UCSD-AML1 (cell line): ENCODE measurements around the gene TMEM253.
A peak's percentile ranks its signal among the peaks of the same experiment; 100 is the strongest.

Source experiments
- DNase-seq: peaks from one replicate; lab custom pipeline; 2025; ENCODE audit not compliant: unreplicated experiment; lab: John Stamatoyannopoulos, UW

The TMEM253 gene

DNA sequence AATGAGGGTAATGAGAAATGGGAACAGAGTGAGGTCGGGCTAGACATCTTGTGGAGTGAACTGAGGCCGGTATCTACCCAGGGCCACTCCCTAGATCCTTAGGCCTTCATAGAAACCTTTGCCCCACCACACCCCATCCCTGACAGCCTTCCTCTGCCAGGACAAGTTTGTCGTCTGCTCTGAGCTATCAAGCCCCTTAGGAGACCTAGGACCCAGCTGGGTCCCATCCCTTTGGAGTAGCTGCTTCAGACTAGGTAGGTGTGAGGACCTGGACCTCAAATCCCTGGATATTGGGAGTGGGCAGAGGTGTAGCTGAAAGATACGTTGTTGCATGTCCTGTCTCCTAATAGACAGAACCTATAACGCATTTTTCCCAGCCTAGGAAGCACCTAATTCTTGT lies at the start of gene TMEM253:
TMEM253 (plus strand) TSS at position 136 of the 400 bp plus-strand sequence. CDS start 278 bp downstream, outside the sequence.
- DNase-seq = no peak

DNA sequence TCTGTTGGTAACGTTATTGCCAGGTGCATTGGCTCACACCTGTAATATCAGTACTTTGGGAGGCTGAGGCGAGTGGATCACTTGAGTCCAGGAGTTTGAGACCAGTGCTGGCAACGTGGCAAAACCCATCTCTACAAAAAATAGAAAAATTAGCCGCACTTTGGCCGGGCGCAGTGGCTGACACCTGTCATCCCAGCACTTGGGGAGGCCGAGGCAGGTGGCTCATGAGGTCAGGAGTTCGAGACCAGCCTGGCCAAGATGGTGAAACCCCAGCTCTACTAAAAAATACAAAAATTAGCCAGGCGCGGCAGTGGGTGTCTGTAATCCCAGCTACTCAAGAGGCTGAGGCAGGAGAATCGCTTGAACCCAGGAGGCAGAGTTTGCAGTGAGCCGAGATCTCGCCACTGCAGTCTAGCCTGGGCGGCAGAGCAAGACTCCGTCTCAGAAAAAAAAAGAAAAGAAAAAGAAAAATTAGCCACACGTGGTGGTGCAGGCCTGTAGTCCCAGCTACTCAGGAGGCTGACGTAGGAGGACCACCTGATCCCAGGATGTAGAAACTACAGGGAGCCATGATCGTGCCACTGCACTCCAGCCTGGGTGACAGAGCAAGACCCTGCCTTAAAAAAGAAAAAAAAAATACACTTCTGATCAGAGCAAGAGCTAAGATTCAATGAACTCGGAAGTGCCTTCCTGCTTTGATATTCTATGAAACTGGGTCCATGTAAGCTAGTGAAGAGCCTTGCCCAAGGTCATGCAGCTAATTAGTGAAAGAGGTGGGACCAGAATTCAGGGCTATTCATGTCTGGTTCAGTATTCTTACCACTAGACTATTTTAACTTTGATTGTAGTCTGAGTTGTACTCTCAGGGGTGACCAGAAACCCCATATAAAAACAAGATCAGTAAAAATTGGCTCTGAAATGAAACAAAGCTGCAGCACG lies 47.4 kb upstream of the TMEM253 start:
- no peak for DNase-seq

DNA sequence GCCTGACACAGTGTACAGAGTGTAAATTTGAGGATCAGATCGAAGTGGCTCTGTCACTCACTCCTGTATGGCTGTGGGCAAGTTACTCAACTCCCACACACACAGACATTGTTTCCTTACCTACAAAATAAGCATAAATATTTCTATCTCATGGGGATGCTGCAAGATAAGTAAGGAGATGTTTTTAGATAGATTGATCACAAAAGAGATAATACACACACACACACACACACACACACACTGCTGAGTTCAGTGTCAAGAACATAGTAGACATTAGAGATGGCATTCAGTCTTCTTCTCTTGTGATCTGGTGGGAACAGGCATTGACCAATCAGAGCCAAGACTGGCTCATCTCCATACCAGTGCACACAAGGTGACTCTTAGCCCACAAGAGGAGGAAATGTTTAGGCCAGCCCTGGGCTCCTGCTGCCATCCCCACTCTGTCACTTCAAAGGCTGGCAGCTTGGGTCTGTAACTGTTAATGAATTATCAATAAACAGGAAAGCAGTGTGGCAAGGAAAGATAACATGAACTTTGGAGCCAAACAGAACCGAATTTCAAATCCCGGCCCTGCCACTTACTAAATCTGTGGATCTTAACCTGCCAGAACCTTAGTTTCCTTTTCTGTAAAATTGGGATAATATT lies 46.6 kb upstream of the TMEM253 start:
- no peak for DNase-seq

DNA sequence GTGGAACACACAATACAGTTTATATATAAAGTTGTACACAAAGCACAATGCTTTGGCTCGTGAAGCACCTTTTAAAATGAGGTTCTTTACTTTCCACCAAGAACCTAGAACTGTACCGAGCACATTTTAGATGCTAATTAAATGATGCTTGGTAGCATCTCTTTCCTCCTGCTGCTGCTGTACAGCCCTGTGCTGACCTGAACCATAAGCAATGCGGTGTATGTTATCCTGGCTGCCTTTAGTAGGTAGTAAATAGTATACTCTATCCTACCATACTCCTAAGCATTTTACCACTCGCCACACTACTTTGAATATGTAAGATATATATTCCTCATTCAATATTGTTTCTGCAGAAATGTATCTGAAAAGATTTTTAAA lies 46.1 kb upstream of the TMEM253 start:
- DNase-seq = no peak

DNA sequence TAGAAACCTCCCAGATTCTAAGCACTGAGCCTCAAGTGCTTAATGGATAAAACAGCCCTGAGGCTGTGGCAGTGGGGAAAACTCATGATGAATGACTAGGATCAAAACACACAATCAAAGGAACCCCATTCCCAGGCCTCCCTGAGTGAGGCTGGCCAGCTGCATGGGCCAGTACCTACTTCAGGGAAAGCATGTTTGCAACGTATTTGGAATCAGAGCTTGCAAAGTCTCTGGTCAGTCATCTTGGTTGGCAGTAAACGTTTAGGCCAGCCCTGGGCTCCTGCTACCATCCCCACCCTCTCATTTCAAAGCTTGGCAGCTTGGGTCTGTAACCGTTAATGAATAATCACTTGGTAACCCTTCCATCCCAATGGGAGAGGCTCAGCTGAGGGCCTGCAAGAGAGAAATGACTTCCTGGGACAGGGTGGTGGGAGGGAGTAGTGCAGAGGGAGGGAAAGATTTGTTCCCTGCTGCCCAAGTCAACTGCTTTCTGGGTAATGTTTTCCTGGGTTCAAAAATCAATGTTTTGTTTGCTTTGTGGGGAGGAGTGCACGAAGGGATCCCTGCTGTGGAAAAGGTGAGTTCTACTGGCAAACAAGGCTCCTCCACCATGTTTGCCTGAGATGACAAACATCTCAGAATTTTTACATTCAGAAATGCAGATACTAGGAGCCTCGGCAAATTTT lies 45.3 kb upstream of the TMEM253 start:
- DNase-seq = no peak

DNA sequence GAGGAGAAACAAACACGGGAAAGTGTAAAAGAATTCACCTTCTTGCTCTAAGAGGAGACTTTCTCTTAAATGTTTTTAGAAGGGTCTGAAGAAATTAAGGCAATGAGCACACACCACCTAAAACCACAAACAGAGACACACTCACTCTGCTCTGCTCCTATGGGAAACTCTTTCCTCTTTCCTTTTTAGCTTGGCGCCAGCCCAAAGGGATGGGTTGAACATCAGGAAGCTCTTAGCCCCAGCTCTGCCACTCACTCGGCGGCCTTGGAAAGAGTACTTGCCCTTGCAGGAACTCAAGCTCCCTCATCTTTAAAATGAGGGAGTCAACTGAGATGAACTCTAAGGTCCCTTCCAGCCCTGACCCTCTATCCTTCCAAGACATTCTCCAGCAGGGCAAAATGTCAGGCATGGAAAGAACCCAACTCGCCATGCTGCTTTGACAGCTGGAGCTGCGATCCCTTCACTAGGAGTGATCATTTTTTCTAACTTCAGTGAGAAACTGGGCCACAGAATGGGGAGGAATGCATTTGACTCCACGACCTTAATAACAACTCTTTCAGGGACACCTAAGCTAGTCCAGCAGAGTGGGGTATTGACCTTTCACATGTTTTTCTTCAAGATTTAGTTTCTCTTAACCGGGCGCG lies 44.2 kb upstream of the TMEM253 start:
- DNase-seq = peak; percentile 17

DNA sequence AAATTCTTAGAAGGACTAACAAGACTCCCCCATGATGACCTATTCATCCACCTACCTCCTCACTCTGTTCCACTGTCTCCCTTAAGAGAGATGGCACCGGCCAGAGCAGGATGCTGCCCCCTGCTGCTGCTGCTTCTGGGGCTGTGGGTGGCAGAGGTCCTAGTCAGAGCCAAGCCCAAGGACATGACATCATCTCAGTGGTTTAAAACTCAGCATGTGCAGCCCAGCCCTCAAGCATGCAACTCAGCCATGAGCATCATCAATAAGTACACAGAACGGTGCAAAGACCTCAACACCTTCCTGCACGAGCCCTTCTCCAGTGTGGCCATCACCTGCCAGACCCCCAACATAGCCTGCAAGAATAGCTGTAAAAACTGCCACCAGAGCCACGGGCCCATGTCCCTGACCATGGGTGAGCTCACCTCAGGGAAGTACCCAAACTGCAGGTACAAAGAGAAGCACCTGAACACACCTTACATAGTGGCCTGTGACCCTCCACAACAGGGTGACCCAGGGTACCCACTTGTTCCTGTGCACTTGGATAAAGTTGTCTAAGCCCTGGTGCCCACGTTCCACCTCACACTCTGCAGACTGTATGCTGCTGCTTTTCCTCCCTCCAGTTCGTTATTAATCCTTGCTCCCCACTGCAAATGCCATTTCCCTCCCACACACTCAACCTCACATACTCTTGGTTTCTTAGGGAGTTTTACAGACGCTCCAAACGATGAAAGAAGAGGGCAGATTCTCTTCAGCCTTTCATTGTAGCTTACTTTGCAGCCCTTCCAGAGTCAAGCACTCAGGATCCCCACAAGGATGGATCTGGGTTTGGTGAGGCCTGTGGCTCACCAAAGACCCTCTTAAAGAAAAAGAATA lies 42.8 kb upstream of the TMEM253 start, which contains the start of gene RNASE8:
RNASE8 (plus strand) TSS at position 20 of the 873 bp plus-strand sequence; CDS start at position 91, 71 bp downstream.
- peak; percentile 39 for DNase-seq

DNA sequence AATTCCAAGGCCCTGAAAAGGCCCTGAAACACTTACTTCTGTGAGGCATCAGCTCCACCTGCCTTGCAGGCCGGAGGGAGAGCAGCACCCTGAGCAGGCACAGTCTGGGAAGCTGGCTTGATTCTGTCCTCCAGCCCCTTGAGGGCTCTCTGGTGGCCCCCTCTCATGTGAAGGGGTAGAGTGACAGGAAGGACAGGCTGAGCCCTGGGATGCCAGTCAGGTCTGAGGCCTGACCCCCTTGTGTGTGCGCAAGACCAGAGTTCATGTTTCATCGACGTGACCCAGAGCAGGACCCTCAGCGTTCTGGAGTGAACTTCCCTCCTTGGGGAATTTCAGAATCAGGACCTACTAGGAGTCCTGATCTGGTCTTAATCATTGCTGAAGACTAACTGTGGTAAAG lies 42.0 kb upstream of the TMEM253 start:
- DNase-seq = no peak

DNA sequence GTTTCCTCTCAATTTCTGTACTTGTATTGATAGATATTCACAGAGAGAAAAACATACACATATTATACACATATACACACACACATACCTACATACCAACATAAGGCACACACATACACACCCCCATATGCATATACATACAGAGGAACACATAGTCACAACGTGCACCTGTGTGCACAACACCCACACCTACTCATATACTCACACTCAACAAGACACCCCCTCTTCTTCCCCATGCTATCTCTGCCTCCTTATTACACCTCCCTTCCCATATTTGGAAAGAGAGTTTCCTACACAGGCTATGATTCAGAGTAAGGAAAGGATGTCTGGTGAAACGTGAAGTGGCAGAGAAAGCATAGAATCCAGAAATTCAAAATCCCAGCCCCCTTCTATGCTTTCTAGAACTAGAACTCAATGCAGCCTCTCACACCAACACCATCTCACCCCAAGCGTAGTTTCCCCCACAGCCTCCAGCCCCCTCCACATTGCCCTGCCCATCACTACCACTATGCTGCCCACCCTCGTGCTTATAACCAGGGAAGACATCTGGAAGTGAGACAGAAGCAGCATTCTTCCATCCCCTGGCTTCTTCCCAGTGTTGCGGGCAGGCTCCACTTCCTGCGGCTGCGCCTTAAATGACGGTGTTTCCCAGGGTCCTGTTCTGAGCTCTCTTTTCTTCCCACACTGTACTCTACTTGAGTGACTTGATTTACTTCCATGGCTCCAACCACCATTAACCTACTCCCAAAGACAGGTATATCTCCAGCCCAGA lies 40.8 kb upstream of the TMEM253 start:
- DNase-seq = no peak

DNA sequence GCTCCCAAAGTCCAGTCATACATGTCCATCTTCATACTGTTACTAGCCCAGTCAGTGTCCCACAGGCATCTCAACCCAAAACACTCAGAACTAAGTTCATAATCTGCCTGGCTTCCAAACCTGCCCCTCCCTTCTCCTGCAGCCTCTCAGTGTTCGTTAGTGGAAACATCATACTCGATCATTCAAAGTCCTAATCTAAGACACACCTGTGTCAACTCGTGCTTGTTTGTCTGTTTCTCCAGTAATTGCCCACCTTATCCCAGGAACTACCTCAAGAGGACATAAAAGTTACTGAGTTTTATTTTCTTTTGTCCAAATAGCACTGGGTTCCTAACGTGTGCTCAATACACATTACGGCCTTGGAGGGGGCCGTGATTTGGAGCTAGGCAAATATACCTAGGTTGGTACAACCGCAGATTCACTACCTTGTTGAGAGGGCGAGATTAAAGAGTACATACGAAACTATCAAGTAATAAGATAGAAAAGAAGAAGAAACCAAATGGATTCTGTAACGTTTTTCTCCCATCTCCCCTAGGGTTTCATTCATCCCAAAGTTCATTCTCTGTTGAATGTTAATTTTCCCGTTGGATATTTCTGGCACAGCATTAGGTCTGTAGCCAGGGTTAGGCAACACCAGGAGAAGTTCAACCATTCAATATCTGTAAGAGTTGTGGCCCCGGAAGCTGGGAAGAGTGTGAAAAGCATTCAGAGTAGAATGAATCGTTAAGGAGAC lies 40.1 kb upstream of the TMEM253 start:
- DNase-seq = no peak

DNA sequence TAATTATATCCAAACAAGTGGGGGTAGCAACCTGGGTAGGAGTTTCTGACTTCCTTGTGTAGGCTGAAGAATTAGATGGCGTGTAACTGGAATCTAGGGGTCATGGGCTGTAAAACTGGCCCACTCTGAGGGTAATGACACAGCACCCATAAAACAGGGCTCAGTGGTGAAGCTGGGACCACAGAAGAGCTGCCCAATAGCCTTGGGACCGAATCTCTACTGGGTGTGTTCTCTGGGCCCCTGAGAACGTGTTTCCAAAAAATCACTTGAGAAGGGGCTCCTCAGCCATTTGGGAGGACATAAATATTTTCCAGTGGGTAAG lies 39.6 kb upstream of the TMEM253 start:
- no peak for DNase-seq

DNA sequence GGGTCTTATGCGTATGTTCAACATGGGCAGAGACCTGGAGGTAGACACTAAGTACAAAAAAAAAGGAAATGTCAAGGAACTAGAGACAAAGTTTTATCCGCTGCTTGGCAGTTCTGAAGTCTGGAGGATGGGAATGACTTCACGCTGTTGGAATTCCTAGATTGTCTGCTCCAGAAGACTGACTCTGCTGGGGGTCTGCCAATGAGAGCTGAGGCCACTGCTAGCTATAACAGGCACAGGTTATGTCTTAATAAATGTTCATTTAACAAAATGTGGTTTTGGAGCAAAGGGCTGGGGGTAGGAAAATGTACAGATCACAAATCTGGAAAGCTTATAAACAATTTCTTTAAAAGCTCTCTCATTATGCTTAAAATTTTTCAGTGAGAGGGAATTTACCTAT lies 37.4 kb upstream of the TMEM253 start:
- DNase-seq = no peak

DNA sequence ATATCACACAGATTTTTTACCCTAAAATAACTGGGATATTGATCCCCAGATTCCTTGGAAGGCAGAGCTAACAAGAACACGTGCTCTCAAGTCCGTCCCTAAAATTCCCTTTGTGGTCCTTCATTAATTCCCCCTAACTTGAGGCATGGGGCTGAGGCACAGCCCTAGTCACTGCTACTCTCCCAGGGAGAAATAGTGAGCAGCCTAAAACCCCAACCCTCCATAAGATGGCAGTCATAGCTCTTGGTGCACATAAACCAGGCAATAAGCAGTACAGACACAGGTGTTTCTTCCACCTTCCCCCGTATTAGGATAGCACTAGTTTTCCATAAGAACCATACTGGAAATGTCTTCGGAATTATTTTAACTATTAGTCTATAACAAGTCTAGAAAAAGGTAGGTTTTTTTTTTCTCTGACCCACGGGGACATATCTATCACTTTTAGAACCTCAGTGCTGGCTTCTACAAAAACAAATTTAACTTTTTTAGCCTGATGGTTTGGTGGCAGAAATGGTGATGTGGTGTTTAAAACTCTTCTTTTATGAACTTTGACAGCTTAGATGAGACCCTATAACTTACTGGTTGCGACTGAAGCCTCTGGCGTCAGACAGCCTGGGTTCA lies 33.9 kb upstream of the TMEM253 start:
- DNase-seq = no peak

DNA sequence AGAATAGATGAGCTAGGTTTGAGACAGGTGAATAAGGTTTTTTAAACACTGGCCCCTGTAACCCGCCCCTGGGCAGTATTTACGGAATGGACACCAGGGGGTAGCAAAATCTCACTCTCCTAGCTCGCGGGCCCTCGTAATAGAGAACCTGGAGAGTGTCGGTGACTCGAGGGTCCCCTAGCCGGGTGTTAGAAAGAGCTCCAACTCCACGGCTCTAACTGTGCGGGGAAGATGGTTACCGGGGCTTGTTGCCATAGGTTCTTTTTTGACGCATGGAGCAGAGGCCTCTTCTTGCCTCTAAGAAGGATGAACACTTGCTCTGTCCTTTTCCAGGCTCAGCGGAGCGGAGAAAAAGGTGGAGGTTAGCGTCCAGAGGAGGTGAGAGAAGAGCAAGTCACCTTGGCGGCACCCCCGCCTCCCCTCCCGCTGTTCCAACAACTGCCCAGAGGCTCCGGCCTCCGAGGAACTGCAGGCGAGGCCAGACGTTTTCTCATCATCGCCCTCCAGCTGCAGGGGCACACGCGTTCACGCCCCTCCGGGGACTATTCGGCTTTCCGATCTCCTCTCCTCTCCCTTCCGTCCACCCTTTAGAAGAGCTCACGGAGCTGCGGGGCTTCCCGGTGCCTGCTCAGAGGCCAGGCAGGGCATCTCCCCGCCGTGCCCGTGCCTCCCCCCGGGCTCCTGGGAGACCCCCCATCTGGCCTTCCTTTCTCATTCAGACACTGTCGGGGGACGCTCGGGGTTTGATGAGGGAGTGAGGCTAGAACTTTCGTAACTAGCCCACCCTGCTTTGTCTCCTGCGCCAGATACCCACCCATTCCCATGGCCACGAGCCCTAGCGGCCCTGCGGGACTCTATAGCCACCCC lies 32.1 kb upstream of the TMEM253 start:
- DNase-seq = peak; percentile 45

DNA sequence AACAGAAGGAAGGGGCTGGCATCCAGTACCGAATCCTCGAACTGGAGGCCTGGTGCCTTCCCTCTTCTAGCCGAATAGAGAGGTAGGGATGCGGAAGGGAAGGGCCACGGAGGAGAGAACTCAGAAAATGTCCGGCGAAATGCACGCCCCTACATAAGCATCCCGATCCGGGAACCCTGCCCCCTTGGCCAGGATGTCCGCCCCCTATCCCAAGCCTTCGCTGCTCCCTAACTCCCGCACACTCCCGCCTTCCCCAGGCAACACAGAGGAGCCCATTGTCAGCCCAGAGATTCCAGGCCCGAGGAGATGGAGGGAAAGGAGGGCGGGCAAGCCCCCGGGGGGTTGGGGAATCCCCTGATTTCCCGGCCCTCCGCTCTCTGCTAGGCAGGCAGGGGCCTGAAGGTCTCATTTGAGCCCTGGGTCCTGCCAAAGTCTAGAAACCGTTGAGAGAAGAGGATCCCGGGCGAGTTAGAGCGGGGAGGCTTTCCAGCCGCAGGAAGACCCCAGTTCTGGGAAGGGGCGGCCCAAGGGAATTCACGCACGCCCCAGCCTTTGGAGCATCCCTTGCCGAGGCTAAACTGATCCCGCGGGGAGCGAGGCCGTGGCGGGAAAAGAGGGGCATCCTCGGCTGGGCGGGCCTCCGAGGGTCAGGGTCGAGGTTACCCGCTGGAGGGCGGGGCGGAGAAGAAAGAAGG lies 31.3 kb upstream of the TMEM253 start:
- DNase-seq = no peak

DNA sequence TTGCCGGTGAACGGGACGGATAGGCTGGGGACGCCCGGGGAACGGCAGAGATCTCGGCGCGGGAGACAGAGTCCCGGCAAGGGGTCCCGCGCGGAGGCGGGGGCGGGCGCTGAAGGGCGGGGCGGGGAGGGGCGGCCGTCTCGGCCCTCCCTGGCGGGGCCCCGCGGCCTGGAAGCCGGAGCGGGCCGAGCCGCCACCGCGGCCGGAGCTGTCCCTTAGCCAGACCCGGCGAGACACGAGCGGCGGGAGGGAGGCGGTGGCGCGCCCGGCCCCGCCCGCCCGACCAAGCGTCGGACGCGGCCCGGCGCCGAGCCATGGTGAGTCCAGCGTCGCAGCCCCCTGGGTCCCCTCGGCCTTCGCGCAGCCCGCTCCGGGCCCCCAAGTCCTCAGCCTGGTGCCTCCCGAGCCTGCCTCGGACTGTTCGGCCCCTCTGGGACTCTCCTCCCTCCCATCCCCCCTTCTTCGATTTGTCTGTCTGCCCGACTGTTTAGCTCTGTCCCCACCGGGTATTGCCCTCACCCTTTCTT lies 30.7 kb upstream of the TMEM253 start, which contains the start of gene ARHGEF40:
ARHGEF40 (plus strand) TSS at position 222 of the 527 bp plus-strand sequence; CDS start at position 315, 93 bp downstream.
- peak; percentile 44 for DNase-seq
